ENCODE results near the gene TTLL9.

DNA sequence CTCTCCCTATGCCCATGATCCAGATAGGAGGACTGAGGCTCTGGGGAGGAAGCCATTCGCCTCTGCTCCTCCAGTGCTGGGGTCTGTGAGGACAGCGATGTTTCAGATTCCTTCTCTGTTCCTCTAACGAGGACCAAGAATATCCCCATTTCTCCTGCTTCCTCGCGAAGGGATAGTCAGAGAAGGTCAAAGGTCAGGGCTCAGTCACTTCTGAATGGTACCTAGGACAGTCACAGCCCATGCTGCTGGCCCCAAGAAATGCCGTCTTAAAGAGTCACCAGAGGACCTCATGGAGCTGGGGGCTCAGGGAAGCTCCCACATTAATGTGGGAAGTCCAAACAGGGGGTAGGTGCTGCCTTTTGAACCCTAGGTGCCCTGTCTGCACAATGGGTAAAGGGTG lies 27.1 kb upstream of the TTLL9 start:
- TF ChIP-seq, protein P1, sequence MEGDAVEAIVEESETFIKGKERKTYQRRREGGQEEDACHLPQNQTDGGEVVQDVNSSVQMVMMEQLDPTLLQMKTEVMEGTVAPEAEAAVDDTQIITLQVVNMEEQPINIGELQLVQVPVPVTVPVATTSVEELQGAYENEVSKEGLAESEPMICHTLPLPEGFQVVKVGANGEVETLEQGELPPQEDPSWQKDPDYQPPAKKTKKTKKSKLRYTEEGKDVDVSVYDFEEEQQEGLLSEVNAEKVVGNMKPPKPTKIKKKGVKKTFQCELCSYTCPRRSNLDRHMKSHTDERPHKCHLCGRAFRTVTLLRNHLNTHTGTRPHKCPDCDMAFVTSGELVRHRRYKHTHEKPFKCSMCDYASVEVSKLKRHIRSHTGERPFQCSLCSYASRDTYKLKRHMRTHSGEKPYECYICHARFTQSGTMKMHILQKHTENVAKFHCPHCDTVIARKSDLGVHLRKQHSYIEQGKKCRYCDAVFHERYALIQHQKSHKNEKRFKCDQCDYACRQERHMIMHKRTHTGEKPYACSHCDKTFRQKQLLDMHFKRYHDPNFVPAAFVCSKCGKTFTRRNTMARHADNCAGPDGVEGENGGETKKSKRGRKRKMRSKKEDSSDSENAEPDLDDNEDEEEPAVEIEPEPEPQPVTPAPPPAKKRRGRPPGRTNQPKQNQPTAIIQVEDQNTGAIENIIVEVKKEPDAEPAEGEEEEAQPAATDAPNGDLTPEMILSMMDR (IDR thresholded peaks at IDR 0.05), result no peak
- TF ChIP-seq POLR2A (IDR thresholded peaks at IDR 0.05), result no peak
- no peak for TF ChIP-seq POLR2AphosphoS5 (IDR thresholded peaks at IDR 0.05)

All from prostate gland (tissue), 2 donors.